ENCODE results near the gene NCK2. TPM values are rescaled to one million over a fixed set of nuclear protein-coding genes. Genes with fewer than 3 reads are reported as not detected.

NCK2 gene
- total RNA-seq, 3 donors from 2014 or later: 52.2 to 66.4 (median 57.6) TPM

- Histone ChIP-seq H3K4me3 (no peak overlapping the region), H3K9me3 (no peaks in the 10 kb centered on the region), H3K4me1 (ENCODE audit: low read depth) (no peaks in the 10 kb centered on the region), H3K36me3 (ENCODE audit: low read depth) (no peaks in the 10 kb centered on the region)
- no peak for ATAC-seq
- intact Hi-C loops (cut with DNase I, micrococcal nuclease): no loop called here
- no peak for DNase-seq
- TF ChIP-seq CTCF (IDR thresholded peaks at IDR 0.05): no peak
These were observed 19.3 kb downstream of the NCK2 start for GRCh38 chr2:105764059-105764458.

DNA sequence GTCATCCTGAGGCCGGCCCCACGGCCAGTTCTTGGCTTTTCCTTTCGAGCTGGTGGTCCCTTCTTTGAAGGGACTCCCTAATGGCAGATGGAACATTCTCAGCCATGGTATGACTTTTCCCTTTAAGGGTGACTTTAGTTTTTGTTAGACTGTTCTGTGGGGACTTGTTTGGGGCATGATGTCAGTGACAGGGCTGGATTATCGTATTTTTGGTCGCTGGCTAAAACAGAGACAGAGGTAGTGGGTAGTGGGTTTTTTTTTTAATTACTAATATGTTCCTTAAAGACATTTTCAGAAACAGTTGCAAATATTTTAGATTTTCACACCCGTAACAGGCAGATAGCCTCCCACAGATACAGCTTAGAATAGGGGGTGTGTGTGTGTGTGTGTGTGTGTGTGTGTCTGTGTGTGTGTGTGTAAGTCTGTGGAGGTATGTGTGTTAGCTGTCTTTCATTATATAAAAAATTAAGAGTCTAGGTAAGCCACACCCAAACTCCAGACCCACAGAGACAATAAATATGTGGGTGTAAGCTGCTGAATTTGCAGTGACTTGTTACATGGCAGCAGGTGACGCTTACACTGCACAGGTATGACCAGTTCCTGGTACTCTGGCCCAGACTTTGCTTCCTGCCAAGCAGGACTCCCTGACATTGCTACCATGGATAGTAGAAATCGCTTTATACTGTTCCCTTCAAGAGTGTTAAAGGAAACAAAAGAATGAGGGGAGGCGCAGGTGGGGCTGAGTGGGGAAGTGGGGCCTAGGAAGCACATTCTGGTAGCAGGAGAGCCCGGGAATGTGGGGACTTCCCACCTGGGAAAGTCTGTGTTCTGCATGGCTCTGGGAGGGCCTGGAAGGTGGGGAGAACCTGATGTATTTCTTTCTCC lies 20.9 kb downstream of the NCK2 start:
- Histone ChIP-seq H3K4me1 (ENCODE audit: low read depth) (no peaks in the 10 kb centered on the region), H3K4me3 (no peak overlapping the region), H3K36me3 (ENCODE audit: low read depth) (no peaks in the 10 kb centered on the region), H3K9me3 (no peaks in the 10 kb centered on the region)
- DNase-seq (no peak), ATAC-seq (peak; percentile 80)
- intact Hi-C loops (cut with DNase I, micrococcal nuclease): no loop called here
- TF ChIP-seq CTCF (IDR thresholded peaks at IDR 0.05): no peak

- no peaks in the 10 kb centered on the region for H3K4me1 ChIP-seq (ENCODE audit: low read depth)
- no peak overlapping the region for H3K4me3 ChIP-seq
- no peak for DNase-seq
- ATAC-seq: no peak
- H3K36me3 ChIP-seq (ENCODE audit: low read depth): no peaks in the 10 kb centered on the region
- no peak for TF ChIP-seq CTCF (IDR thresholded peaks at IDR 0.05)
- intact Hi-C loops (cut with DNase I, micrococcal nuclease): no loop called here
- H3K9me3 ChIP-seq: no peaks in the 10 kb centered on the region
These were observed 21.7 kb downstream of the NCK2 start for GRCh38 chr2:105766300-105766866.

GRCh38 chr2:105768176-105768575 lies 23.5 kb downstream of the NCK2 start:
- DNase-seq (no peak), ATAC-seq (no peak)
- intact Hi-C loops (cut with DNase I, micrococcal nuclease): no loop called here
- Histone ChIP-seq H3K4me1 (ENCODE audit: low read depth) (no peaks in the 10 kb centered on the region), H3K4me3 (no peak overlapping the region), H3K36me3 (ENCODE audit: low read depth) (no peaks in the 10 kb centered on the region), H3K9me3 (no peaks in the 10 kb centered on the region)
- no peak for TF ChIP-seq CTCF (IDR thresholded peaks at IDR 0.05)

GRCh38 chr2:105768961-105769452 lies 24.3 kb downstream of the NCK2 start:
- TF ChIP-seq CTCF (IDR thresholded peaks at IDR 0.05): no peak
- intact Hi-C loops (cut with DNase I, micrococcal nuclease): no loop called here

More at GRCh38 chr2:105768961-105769452, 24.3 kb downstream of the NCK2 start:
- peak; percentile 17 for ATAC-seq
- DNase-seq: no peak
- H3K9me3 ChIP-seq: no peaks in the 10 kb centered on the region
- H3K4me1 ChIP-seq (ENCODE audit: low read depth): no peaks in the 10 kb centered on the region
- no peaks in the 10 kb centered on the region for H3K36me3 ChIP-seq (ENCODE audit: low read depth)
- no peak overlapping the region for H3K4me3 ChIP-seq
